Fibroblast of lung (primary cell): ENCODE results near the gene HOXC6. TPM values are rescaled to one million over a fixed set of nuclear protein-coding genes. Genes with fewer than 3 reads are reported as not detected.
A peak's percentile ranks its signal among the peaks of the same experiment; 100 is the strongest.

Source experiments
- DNase-seq, 2 donors: peaks; one replicate each; pipeline versions ENCODE4 v3.0.0 to v3.0.0-alpha.2; 2010; ENCODE audit warnings: low read depth in 2 of 2
- H2AFZ ChIP-seq: 2 replicates; pipeline ENCODE4 v1.5.1; 2012; ENCODE audit warnings: low read length, control low read depth, inconsistent platforms
- H3K27ac ChIP-seq: 2 replicates; pipeline ENCODE4 v1.5.1; 2011; ENCODE audit warnings: low read length, control low read depth; ENCODE audit not compliant: insufficient read depth
- H3K27me3 ChIP-seq: 2 replicates; pipeline ENCODE4 v1.5.1; 2011; ENCODE audit warnings: mild to moderate bottlenecking, low read length; ENCODE audit not compliant: control insufficient read depth, insufficient read depth
- H3K36me3 ChIP-seq: 2 replicates; pipeline ENCODE4 v1.5.1; 2011; ENCODE audit warnings: low read length; ENCODE audit not compliant: control insufficient read depth, insufficient read depth
- H3K4me1 ChIP-seq: 2 replicates; pipeline ENCODE4 v1.5.1; 2011; ENCODE audit warnings: low read length; ENCODE audit not compliant: control insufficient read depth, insufficient read depth; ENCODE audit errors: extremely low read depth
- H3K4me2 ChIP-seq: 2 replicates; pipeline ENCODE4 v1.5.1; 2011; ENCODE audit warnings: low read length, control low read depth; ENCODE audit not compliant: insufficient read depth; ENCODE audit errors: extremely low read depth
- H3K4me3 ChIP-seq, 4 experiments: fragments of 200-600 bp in 1 of 4; sonication (generic) in 1 of 4; replicated peaks in 1 of 4; 2 replicates each; pipeline ENCODE4 v1.5.1; 2011 to 2016; ENCODE audit warnings: low read length in 4 of 4, low read depth in 3 of 4, mild to moderate bottlenecking in 3 of 4, control low read depth in 2 of 4, inconsistent platforms in 1 of 4, mixed read lengths in 1 of 4; ENCODE audit not compliant: insufficient read depth in 1 of 4; ENCODE audit errors: control extremely low read depth in 1 of 4
- H3K79me2 ChIP-seq: 2 replicates; pipeline ENCODE4 v1.5.1; 2012; ENCODE audit warnings: mild to moderate bottlenecking, low read length, inconsistent platforms; ENCODE audit not compliant: control insufficient read depth, insufficient read depth
- H3K9ac ChIP-seq: 2 replicates; pipeline ENCODE4 v1.5.1; 2011; ENCODE audit warnings: mild to moderate bottlenecking, low read length, control low read depth; ENCODE audit not compliant: insufficient read depth
- H3K9me3 ChIP-seq: 2 replicates; pipeline ENCODE4 v1.5.1; 2012; ENCODE audit warnings: low read depth, low read length; ENCODE audit not compliant: control insufficient read depth, insufficient read depth
- H4K20me1 ChIP-seq: 2 replicates; pipeline ENCODE4 v1.5.1; 2011; ENCODE audit warnings: low read length; ENCODE audit not compliant: control insufficient read depth, insufficient read depth; ENCODE audit errors: extremely low read depth
- EZH2 ChIP-seq: IDR thresholded peaks from 2 replicates; pipeline ENCODE4 v1.5.1; 2012; ENCODE audit warnings: low read length, control low read depth, mild to moderate bottlenecking; ENCODE audit errors: missing control alignments
- polyA plus RNA-seq, 2 donors: library from polyadenylated mRNA; depleted of rRNA in 1 of 2; stranded (reverse) in 1 of 2; unstranded in 1 of 2; fragments of >200 nt; gene quantifications; 2 replicates each; pipeline ENCODE4 v1.2.1, GENCODE V29; 2011 to 2012; ENCODE audit warnings: missing spikeins in 1 of 2
- total RNA-seq: library from RNA; depleted of rRNA; stranded (reverse); fragments of >200 nt; gene quantifications from 2 replicates; pipeline ENCODE4 v1.2.1, GENCODE V29; 2014
- TF ChIP-seq, protein P1 (sequence below), 2 donors: IDR thresholded peaks in 1 of 2; conservative IDR thresholded peaks in 1 of 2; 1 replicate in 1 of 2; 2 replicates in 1 of 2; pipeline ENCODE4 v1.5.1; 2011 to 2012; ENCODE audit warnings: low read length in 2 of 2, control low read depth in 1 of 2, inconsistent platforms in 1 of 2, low read depth in 1 of 2, mild to moderate bottlenecking in 1 of 2

HOXC6 gene
- total and polyA plus RNA-seq, 2 donors (not counting 1 experiment from before 2014, with no cell fraction given): 0.17 to 0.52 TPM

GRCh38 chr12:54016478-54016964 is 11.7 kb upstream of the HOXC6 start:
- peak in 1 of 2 donors; percentile 23 for DNase-seq
- no peak for TF ChIP-seq EZH2
- TF ChIP-seq, protein P1, sequence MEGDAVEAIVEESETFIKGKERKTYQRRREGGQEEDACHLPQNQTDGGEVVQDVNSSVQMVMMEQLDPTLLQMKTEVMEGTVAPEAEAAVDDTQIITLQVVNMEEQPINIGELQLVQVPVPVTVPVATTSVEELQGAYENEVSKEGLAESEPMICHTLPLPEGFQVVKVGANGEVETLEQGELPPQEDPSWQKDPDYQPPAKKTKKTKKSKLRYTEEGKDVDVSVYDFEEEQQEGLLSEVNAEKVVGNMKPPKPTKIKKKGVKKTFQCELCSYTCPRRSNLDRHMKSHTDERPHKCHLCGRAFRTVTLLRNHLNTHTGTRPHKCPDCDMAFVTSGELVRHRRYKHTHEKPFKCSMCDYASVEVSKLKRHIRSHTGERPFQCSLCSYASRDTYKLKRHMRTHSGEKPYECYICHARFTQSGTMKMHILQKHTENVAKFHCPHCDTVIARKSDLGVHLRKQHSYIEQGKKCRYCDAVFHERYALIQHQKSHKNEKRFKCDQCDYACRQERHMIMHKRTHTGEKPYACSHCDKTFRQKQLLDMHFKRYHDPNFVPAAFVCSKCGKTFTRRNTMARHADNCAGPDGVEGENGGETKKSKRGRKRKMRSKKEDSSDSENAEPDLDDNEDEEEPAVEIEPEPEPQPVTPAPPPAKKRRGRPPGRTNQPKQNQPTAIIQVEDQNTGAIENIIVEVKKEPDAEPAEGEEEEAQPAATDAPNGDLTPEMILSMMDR (conservative IDR thresholded peaks at IDR 0.05 in 1 of 2, IDR thresholded peaks at IDR 0.05 in 1 of 2; ENCODE audit: low read depth in 1 of 2, low read length in 2 of 2): no peak
- Histone ChIP-seq H3K36me3 (no peaks in the 10 kb centered on the region), H3K4me1 (no peaks in the 10 kb centered on the region), H3K79me2 (no peaks in the 10 kb centered on the region), H3K9ac (no peak overlapping the region), H2AFZ (no peak overlapping the region), H3K4me2 (no peak overlapping the region), H3K27me3 (peaks cover 43% of the 10 kb centered on the region), H3K4me3 (peak overlapping the region in 1 of 4 experiments; percentile 57), H4K20me1 (no peaks in the 10 kb centered on the region), H3K27ac (no peak overlapping the region), H3K9me3 (no peaks in the 10 kb centered on the region)

DNA sequence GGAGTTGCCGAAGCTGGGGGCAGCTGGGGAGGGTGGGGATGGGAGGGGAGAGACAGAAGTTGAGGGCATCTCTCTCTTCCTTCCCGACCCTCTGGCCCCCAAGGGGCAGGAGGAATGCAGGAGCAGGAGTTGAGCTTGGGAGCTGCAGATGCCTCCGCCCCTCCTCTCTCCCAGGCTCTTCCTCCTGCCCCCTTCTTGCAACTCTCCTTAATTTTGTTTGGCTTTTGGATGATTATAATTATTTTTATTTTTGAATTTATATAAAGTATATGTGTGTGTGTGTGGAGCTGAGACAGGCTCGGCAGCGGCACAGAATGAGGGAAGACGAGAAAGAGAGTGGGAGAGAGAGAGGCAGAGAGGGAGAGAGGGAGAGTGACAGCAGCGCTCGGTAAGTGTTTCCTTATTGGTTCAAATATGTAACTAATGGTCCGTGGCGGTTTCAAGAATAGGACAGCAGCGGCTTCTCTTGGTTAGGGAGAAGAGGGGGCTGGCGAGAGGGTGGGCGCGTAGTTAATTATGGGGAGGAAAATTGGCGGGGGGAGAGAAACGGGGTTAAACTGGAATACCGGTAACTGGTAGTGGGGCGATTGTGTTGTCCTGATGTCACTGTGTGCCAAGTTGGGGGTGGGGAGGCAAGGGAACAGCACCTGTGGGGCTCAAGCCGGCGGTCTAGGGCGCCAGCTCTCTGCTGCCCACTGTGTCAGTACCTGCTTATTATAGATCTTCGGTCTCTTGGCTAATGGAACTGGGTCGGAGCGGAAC is 11.0 kb upstream of the HOXC6 start:
- Histone ChIP-seq H3K4me1 (no peaks in the 10 kb centered on the region), H3K27me3 (peaks cover 41% of the 10 kb centered on the region), H3K9ac (no peak overlapping the region), H2AFZ (peak overlapping the region; percentile 29), H3K36me3 (no peaks in the 10 kb centered on the region), H3K9me3 (no peaks in the 10 kb centered on the region), H3K4me3 (peak overlapping the region; percentile 43 to 57 (median 52)), H3K79me2 (no peaks in the 10 kb centered on the region), H4K20me1 (no peaks in the 10 kb centered on the region), H3K4me2 (peak overlapping the region; percentile 94), H3K27ac (peak overlapping the region; percentile 37)
- DNase-seq: no peak
- peak; percentile 73 for TF ChIP-seq EZH2
- TF ChIP-seq, protein P1 (conservative IDR thresholded peaks at IDR 0.05 in 1 of 2, IDR thresholded peaks at IDR 0.05 in 1 of 2; ENCODE audit: low read depth in 1 of 2, low read length in 2 of 2): no peak

GRCh38 chr12:54017878-54018467 is 10.3 kb upstream of the HOXC6 start:
- H3K27me3 ChIP-seq: peaks cover 43% of the 10 kb centered on the region
- no peaks in the 10 kb centered on the region for H4K20me1 ChIP-seq
- H3K79me2 ChIP-seq: no peaks in the 10 kb centered on the region
- peak overlapping the region; percentile 26 for H3K9ac ChIP-seq
- H3K4me1 ChIP-seq: no peaks in the 10 kb centered on the region
- H3K9me3 ChIP-seq: no peaks in the 10 kb centered on the region
- DNase-seq: peak in 1 of 2 donors; percentile 52
- no peaks in the 10 kb centered on the region for H3K36me3 ChIP-seq
- peak overlapping the region; percentile 43 to 57 (median 52) for H3K4me3 ChIP-seq
- H3K27ac ChIP-seq: peak overlapping the region; percentile 38
- TF ChIP-seq EZH2: no peak
- TF ChIP-seq, protein P1 (conservative IDR thresholded peaks at IDR 0.05 in 1 of 2, IDR thresholded peaks at IDR 0.05 in 1 of 2; ENCODE audit: low read depth in 1 of 2, low read length in 2 of 2): no peak
- H3K4me2 ChIP-seq: peak overlapping the region; percentile 94
- peak overlapping the region; percentile 35 for H2AFZ ChIP-seq
